ENCODE data around the gene GFOD1. TPM values are rescaled to one million over a fixed set of nuclear protein-coding genes. Genes with fewer than 3 reads are reported as not detected.

The GFOD1 gene
- total and polyA plus RNA-seq, 9 donors, result 1.4 to 9.2 (median 3.7) TPM

GRCh38 chr6:13417954-13418353, 69.4 kb downstream of the GFOD1 start:
- no peak for TF ChIP-seq EP300 (IDR thresholded peaks at IDR 0.05)
- Histone ChIP-seq H3K4me3 (no peak overlapping the region), H3K9me3 (no peaks in the 10 kb centered on the region), H3K27ac (no peak overlapping the region), H3K27me3 (no peaks in the 10 kb centered on the region), H3K4me1 (ENCODE audit: insufficient read depth) (no peaks in the 10 kb centered on the region), H3K36me3 (no peaks in the 10 kb centered on the region)
- intact Hi-C loops (cut with DNase I), result no loop called here
- DNase-seq, result no peak
- 86 to 91% (median 88%) methylated on average over 2 of the region's 2 CpGs for WGBS, 3 donors

DNA sequence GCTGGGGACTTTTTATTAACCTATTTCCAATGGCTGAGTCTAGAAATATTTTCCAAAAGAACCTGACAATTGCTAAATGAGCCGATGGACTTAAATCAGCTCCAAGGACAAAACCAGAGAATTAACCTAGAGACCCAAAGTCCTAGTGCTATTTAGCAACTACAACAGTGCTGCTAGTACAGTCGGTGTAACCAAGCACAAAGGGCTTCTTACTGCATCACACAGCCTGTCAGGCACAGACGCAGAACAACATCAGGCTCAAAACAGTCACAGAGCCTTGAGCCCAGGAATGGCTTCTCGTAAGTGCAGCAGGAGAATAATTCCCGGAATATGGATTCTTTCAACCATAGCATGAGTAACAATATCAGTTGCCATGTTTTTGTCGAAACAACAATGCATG, 70.0 kb downstream of the GFOD1 start:
- TF ChIP-seq EP300 (IDR thresholded peaks at IDR 0.05) (no peak), POLR2A (IDR thresholded peaks at IDR 0.05) (no peak)
- no peaks in the 10 kb centered on the region for H3K9me3 ChIP-seq
- no peaks in the 10 kb centered on the region for H3K4me1 ChIP-seq (ENCODE audit: insufficient read depth)
- H3K27ac ChIP-seq, result no peak overlapping the region
- no peaks in the 10 kb centered on the region for H3K27me3 ChIP-seq
- 75 to 88% (median 76%) methylated on average over 6 of the region's 6 CpGs for WGBS, 3 donors
- H3K4me3 ChIP-seq, result no peak overlapping the region
- no peak for DNase-seq
- H3K36me3 ChIP-seq, result no peaks in the 10 kb centered on the region
- intact Hi-C loops (cut with DNase I), result no loop called here

DNA sequence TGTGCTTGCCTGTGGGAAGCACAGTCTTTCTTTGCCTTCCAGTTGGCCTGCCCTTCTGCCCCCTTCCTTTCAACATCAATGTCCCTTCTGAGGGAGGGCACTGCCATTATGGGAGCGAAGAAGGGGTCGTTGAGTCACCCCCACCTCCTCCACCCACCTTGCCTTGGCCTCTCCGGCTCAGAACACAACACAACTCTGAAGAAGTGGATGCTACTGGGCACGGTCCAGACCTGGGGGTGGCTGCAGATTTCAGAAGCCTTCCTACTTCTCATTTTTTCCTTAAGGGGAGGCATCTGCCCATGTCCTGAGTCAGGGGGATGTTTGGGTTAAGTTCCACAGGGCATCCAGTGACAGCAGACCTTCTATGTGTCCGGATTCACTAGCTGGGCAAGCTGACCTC, 72.1 kb downstream of the GFOD1 start:
- TF ChIP-seq POLR2A (IDR thresholded peaks at IDR 0.05), result no peak
- TF ChIP-seq, protein P1, sequence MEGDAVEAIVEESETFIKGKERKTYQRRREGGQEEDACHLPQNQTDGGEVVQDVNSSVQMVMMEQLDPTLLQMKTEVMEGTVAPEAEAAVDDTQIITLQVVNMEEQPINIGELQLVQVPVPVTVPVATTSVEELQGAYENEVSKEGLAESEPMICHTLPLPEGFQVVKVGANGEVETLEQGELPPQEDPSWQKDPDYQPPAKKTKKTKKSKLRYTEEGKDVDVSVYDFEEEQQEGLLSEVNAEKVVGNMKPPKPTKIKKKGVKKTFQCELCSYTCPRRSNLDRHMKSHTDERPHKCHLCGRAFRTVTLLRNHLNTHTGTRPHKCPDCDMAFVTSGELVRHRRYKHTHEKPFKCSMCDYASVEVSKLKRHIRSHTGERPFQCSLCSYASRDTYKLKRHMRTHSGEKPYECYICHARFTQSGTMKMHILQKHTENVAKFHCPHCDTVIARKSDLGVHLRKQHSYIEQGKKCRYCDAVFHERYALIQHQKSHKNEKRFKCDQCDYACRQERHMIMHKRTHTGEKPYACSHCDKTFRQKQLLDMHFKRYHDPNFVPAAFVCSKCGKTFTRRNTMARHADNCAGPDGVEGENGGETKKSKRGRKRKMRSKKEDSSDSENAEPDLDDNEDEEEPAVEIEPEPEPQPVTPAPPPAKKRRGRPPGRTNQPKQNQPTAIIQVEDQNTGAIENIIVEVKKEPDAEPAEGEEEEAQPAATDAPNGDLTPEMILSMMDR (IDR thresholded peaks at IDR 0.05), result no peak
- TF ChIP-seq EP300 (IDR thresholded peaks at IDR 0.05), result no peak
- H3K36me3 ChIP-seq, result no peaks in the 10 kb centered on the region
- H3K27me3 ChIP-seq, result no peaks in the 10 kb centered on the region
- H3K4me1 ChIP-seq (ENCODE audit: insufficient read depth), result no peaks in the 10 kb centered on the region
- no peak for DNase-seq
- H3K9me3 ChIP-seq, result no peaks in the 10 kb centered on the region
- no peak overlapping the region for H3K4me3 ChIP-seq
- intact Hi-C loops (cut with DNase I), result no loop called here
- WGBS, 3 donors, result 68 to 78% (median 71%) methylated on average over 5 of the region's 5 CpGs
- H3K27ac ChIP-seq, result no peak overlapping the region

DNA sequence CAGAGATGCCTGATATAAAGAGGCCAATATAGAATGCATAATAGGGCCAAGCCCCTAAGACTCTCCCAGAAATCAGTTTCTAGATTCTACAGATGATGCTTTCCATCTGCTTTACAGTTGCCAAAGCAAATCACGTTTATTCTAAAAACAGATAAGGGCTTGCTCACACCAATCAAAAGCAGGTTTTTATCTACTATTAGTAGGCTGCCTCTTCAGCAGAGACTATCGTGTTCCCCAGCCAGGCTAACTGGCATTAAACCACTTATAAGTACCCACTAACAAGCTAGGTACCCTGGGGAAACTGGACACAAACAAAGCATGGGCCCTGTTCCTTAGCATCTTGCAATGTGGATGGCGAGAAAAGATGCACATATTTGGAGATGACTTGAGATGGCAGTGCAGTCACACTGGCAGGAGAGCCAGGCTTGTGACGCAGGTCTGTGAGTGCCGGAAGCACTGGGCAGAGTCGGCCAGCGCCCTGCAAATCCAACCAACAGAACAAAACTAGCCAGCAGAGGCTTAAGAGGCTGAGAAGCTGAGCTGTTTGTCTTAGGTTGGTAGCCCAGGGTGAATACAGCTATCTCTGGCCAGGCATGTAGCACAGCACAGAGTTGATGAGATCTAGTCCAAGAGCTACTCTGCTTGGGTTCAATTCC, 73.4 kb downstream of the GFOD1 start:
- H3K36me3 ChIP-seq, result no peaks in the 10 kb centered on the region
- H3K4me3 ChIP-seq, result no peak overlapping the region
- no peaks in the 10 kb centered on the region for H3K9me3 ChIP-seq
- no peaks in the 10 kb centered on the region for H3K27me3 ChIP-seq
- WGBS, 3 donors, result 57 to 65% (median 58%) methylated on average over 7 of the region's 7 CpGs
- H3K4me1 ChIP-seq (ENCODE audit: insufficient read depth), result no peaks in the 10 kb centered on the region
- H3K27ac ChIP-seq, result no peak overlapping the region
- no peak for DNase-seq
- intact Hi-C loops (cut with DNase I), result no loop called here
- no peak for TF ChIP-seq POLR2A (IDR thresholded peaks at IDR 0.05)
- no peak for TF ChIP-seq EP300 (IDR thresholded peaks at IDR 0.05)
- TF ChIP-seq, protein P1 (IDR thresholded peaks at IDR 0.05), result no peak

DNA sequence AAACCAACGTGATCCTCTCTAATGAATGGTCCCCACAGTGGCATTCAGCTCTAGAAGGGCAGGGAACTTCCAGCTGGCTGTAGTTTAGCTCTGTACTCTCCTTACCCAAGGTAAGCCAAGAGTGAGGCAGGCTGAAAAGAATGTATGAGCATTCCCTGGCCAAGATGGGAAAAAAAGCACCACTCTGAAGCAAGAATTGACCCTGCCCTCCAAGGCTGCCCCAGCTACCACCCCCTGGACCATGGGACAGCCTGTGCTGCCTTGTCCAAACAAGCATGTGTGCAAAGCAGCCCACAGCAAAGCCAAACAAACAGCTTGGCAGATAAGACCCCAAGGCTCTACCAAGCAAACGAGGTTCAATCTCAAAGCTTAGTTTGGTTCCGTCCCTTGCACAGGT, 73.9 kb downstream of the GFOD1 start:
- DNase-seq, result no peak
- TF ChIP-seq POLR2A (IDR thresholded peaks at IDR 0.05) (no peak), EP300 (IDR thresholded peaks at IDR 0.05) (no peak)
- TF ChIP-seq, protein P1 (IDR thresholded peaks at IDR 0.05), result no peak
- no peaks in the 10 kb centered on the region for H3K4me1 ChIP-seq (ENCODE audit: insufficient read depth)
- intact Hi-C loops (cut with DNase I), result no loop called here
- no peaks in the 10 kb centered on the region for H3K9me3 ChIP-seq
- H3K4me3 ChIP-seq, result no peak overlapping the region
- WGBS, 3 donors, result 41 to 61% (median 44%) methylated on average over 3 of the region's 3 CpGs
- no peaks in the 10 kb centered on the region for H3K27me3 ChIP-seq
- no peaks in the 10 kb centered on the region for H3K36me3 ChIP-seq
- H3K27ac ChIP-seq, result no peak overlapping the region

Data from ovary (tissue), 9 donors.